ENCODE measurements around the gene CYP4F2. TPM values are rescaled to one million over a fixed set of nuclear protein-coding genes. Genes with fewer than 3 reads are reported as not detected.

The CYP4F2 gene
- total and polyA plus RNA-seq, 10 of the 15 experiments (the other 5 are each of a cell fraction or from before 2014, with no cell fraction given) = 0.08 to 3.5 (median 0.63) TPM

GRCh38 chr19:15915109-15915508 lies 17.2 kb upstream of the CYP4F2 start:
- Histone ChIP-seq H3K27ac (ENCODE audit: control insufficient read depth, insufficient read depth) (no peak overlapping the region), H3K27me3 (replicated peaks in 1 of 2; ENCODE audit: control insufficient read depth in 2 of 2, insufficient read depth in 2 of 2, low read length in 1 of 2) (peaks cover 1 to 4% of the 10 kb centered on the region in 2 experiments; a peak in 3 of 4 replicates), H3K4me1 (ENCODE audit: control insufficient read depth, insufficient read depth, low read length) (no peaks in the 10 kb centered on the region), H3K36me3 (ENCODE audit: control insufficient read depth in 2 of 2, insufficient read depth in 2 of 2, low read length in 1 of 2) (no peaks in the 10 kb centered on the region), H3K9me3 (replicated peaks; ENCODE audit: control insufficient read depth, insufficient read depth, low read length) (no peaks in the 10 kb centered on the region; the same call in 2 of the 3 replicates), H3K4me2 (ENCODE audit: control insufficient read depth, insufficient read depth) (no peak overlapping the region), H2AFZ (ENCODE audit: control insufficient read depth, low read depth, low read length) (no peak overlapping the region), H3K4me3 (no peak overlapping the region), H3K79me2 (ENCODE audit: control insufficient read depth, insufficient read depth, low read length) (no peaks in the 10 kb centered on the region), H4K20me1 (ENCODE audit: control insufficient read depth, insufficient read depth) (no peaks in the 10 kb centered on the region), H3K9ac (ENCODE audit: control insufficient read depth, insufficient read depth, low read length) (no peak overlapping the region)
- SMC1A ChIA-PET (ENCODE audit: uncharacterized antibody, unreplicated experiment) = interaction anchor here (0.7 kb wide), 2 partner anchors 271 to 414 kb away, joined by 3 read pairs; no protein-coding TSS in a partner anchor
- FAIRE-seq (no peak), DNase-seq (ENCODE audit: low read depth, low spot score) (no peak), ATAC-seq (no peak)
- no TSS peak for BruUV-seq (replicated peaks)
- intact Hi-C loops (cut with micrococcal nuclease; ENCODE audit: unreplicated experiment) (no loop called here), in situ Hi-C loops (cut with MboI) (no loop called here)
- POLR2A ChIA-PET = no interaction called here
- RAD21 ChIA-PET (ENCODE audit: unreplicated experiment) = no interaction called here
- WGBS (ENCODE audit: insufficient coverage, insufficient replicate concordance, low lambda C conversion rate, missing lambda C conversion rate) = 90% methylated on average over 2 of the region's 2 CpGs
- CTCF ChIA-PET = no interaction called here
- TF ChIP-seq CUX1 (IDR thresholded peaks at IDR 0.05; ENCODE audit: insufficient replicate concordance, low read depth, low read length) (no peak), IKZF2 (IDR thresholded peaks at IDR 0.05) (no peak), TCF12 (IDR thresholded peaks at IDR 0.05; ENCODE audit: low read depth, low read length) (no peak), GABPA (IDR thresholded peaks at IDR 0.05; ENCODE audit: low read depth) (no peak), YY1 (IDR thresholded peaks at IDR 0.05; ENCODE audit: low read depth, low read length) (no peak), EGR1 (IDR thresholded peaks at IDR 0.05; ENCODE audit: borderline replicate concordance in 1 of 2, low read depth in 2 of 2, low read length in 2 of 2) (no peak), ZBTB33 (IDR thresholded peaks at IDR 0.05) (no peak), NFXL1 (IDR thresholded peaks at IDR 0.05; ENCODE audit: borderline replicate concordance) (no peak), SMC3 (IDR thresholded peaks at IDR 0.05; ENCODE audit: borderline replicate concordance, low read length) (no peak), MTA3 (IDR thresholded peaks at IDR 0.05; ENCODE audit: borderline replicate concordance, low read length) (no peak), ATF7 (IDR thresholded peaks at IDR 0.05; ENCODE audit: low read depth) (no peak), PRDM15 (CRISPR knock-in tag; IDR thresholded peaks at IDR 0.05) (no peak)

Measured in GM12878 (cell line).